Chondrocyte (in vitro differentiated cells): ENCODE measurements around the gene FBXO17. TPM values are rescaled to one million over a fixed set of nuclear protein-coding genes. Genes with fewer than 3 reads are reported as not detected.

Experiments used
- DNase-seq: peaks from one replicate; pipeline ENCODE4 v3.0.0; 2021; ENCODE audit warnings: mixed read lengths, low spot score
- H3K27ac Mint-ChIP-seq: one replicate; pipeline ENCODE4 v1.8.0; 2021; ENCODE audit warnings: mild to moderate bottlenecking, moderate library complexity, mixed read lengths; ENCODE audit not compliant: unreplicated experiment
- H3K27me3 Mint-ChIP-seq: 2 replicates; pipeline ENCODE4 v1.8.0; 2021; ENCODE audit warnings: low read depth, mixed read lengths
- H3K36me3 Mint-ChIP-seq: 2 replicates; pipeline ENCODE4 v1.8.0; 2021; ENCODE audit warnings: low read depth, mixed read lengths
- H3K4me1 Mint-ChIP-seq: 2 replicates; pipeline ENCODE4 v1.8.0; 2021; ENCODE audit warnings: low read depth, mild to moderate bottlenecking, mixed read lengths
- H3K4me3 Mint-ChIP-seq: one replicate; pipeline ENCODE4 v1.8.0; 2021; ENCODE audit warnings: mild to moderate bottlenecking, moderate library complexity, mixed read lengths; ENCODE audit not compliant: unreplicated experiment
- H3K9me3 Mint-ChIP-seq: 2 replicates; pipeline ENCODE4 v1.8.0; 2021; ENCODE audit warnings: low read depth, mixed read lengths
- total RNA-seq: library from RNA; stranded (reverse); gene quantifications from 3 replicates; pipeline ENCODE4 v1.2.1, GENCODE V29; 2021
- TF ChIP-seq, protein P1 (sequence below): fragments of 200-600 bp; sonication (generic); IDR thresholded peaks from 2 replicates; pipeline ENCODE4 v1.5.0; 2021; ENCODE audit warnings: antibody characterized with exemption, mild to moderate bottlenecking, moderate library complexity

FBXO17 gene
- total RNA-seq, 1 donor from 2014 or later, result 40.2 TPM

DNA sequence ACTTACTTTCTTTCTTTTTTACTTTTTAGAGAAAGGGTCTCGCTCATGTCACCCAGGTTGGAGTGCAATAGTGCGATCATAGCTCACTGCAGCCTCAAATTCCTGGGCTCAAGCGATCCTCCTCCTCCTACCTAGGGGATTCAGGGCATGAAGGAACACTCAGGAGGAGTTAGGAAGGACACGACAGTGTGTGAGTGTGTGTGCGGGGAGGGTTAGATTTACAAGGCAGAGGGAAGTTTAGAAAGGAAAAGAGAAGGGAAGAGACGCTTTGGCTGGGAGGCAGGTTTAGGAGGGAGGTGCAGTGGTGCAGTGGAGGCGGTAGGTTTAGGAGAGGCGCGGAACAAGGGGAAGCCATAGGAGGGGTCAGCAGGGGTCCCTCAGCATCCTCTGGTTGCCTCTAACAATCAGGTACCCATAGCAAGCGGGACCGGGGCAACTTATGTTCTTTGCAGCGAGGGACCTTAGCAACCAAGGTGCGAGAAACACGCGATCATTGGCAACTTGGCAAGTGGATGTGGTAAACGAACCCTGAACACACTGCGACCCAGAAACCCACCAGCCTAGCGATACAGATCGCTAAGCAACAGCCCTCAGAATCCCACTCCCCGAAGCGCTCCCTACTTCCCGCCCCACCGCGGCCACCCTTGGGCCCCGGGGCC, 76.6 kb downstream of the FBXO17 start:
- TF ChIP-seq, protein P1, sequence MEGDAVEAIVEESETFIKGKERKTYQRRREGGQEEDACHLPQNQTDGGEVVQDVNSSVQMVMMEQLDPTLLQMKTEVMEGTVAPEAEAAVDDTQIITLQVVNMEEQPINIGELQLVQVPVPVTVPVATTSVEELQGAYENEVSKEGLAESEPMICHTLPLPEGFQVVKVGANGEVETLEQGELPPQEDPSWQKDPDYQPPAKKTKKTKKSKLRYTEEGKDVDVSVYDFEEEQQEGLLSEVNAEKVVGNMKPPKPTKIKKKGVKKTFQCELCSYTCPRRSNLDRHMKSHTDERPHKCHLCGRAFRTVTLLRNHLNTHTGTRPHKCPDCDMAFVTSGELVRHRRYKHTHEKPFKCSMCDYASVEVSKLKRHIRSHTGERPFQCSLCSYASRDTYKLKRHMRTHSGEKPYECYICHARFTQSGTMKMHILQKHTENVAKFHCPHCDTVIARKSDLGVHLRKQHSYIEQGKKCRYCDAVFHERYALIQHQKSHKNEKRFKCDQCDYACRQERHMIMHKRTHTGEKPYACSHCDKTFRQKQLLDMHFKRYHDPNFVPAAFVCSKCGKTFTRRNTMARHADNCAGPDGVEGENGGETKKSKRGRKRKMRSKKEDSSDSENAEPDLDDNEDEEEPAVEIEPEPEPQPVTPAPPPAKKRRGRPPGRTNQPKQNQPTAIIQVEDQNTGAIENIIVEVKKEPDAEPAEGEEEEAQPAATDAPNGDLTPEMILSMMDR, result no peak
- Mint-ChIP-seq H3K9me3 (no peaks in the 10 kb centered on the region), H3K36me3 (no peaks in the 10 kb centered on the region), H3K4me1 (peaks cover 26% of the 10 kb centered on the region), H3K27ac (peak overlapping the region; percentile 98), H3K27me3 (no peaks in the 10 kb centered on the region), H3K4me3 (peak overlapping the region; percentile 96)
- no peak for DNase-seq

DNA sequence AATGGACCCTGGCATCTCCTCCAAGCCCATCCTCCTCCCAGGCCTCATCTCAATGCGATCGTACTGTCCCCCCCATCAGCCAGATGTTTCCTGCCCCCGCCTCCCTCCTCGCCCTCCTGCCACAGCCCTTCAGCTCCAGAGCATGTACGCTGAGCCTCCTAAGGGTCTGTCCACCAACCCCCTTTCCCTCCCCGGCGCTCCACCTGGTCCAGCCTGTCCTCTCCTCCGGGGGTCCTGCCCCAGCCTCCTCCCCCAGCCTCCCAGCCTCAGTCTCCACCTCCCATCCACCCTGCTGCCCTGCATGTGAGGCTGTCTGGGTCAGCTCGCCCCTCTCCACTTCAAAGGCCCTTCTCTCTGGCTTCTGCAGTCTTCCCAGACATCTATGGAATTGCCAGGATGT, 80.6 kb downstream of the FBXO17 start:
- TF ChIP-seq, protein P1, result no peak
- H3K9me3 Mint-ChIP-seq, result no peaks in the 10 kb centered on the region
- no peak overlapping the region for H3K4me3 Mint-ChIP-seq
- no peaks in the 10 kb centered on the region for H3K27me3 Mint-ChIP-seq
- peak; percentile 92 for DNase-seq
- H3K4me1 Mint-ChIP-seq, result peaks cover 17% of the 10 kb centered on the region
- H3K27ac Mint-ChIP-seq, result no peak overlapping the region
- peaks cover 3% of the 10 kb centered on the region for H3K36me3 Mint-ChIP-seq

DNA sequence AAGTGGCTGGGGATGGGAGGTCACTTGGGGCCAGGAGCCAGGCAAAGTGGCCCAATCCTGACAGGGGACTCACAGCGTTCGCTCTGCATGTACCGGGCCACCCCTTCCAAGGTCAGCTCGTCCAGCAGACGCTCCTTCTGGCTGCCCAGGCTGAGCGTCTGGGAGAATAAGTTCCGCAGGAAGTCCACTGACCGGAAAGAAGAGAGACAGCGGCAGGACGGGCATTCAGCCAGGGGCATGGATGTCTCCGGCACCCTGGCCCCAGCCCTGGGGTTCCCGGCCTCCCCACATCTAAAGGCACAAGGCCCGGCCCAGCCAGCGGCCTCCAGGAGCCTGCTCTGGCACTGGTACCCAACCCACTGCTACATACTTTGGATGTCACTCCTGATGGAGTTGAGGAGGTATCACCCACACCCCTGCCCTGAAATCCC, 82.2 kb downstream of the FBXO17 start:
- Mint-ChIP-seq H3K27me3 (no peaks in the 10 kb centered on the region), H3K4me3 (no peak overlapping the region), H3K36me3 (peaks cover 9% of the 10 kb centered on the region), H3K4me1 (peaks cover 10% of the 10 kb centered on the region), H3K9me3 (no peaks in the 10 kb centered on the region), H3K27ac (no peak overlapping the region)
- TF ChIP-seq, protein P1, result no peak
- no peak for DNase-seq

DNA sequence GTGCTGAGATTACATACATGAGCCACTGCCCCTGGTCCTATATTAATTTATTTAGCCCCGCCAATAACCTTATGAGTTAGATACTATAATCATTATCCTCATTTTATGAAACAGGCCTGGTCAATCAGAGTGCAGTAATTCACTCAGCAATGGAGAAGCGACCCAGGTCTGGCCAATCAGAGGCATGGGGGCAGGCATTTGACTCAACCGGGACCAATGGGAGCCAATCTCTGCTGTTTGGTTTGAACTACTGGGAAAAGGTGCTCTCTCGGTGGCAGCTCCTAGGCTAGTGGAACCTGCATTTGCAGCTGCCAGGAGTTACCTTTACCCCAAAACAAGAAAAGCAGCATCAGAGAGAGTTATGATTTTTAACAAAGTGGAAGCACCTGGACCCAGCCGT, 82.7 kb downstream of the FBXO17 start:
- H3K27ac Mint-ChIP-seq, result no peak overlapping the region
- TF ChIP-seq, protein P1, result no peak
- no peaks in the 10 kb centered on the region for H3K27me3 Mint-ChIP-seq
- H3K4me1 Mint-ChIP-seq, result peaks cover 5% of the 10 kb centered on the region
- no peak overlapping the region for H3K4me3 Mint-ChIP-seq
- H3K36me3 Mint-ChIP-seq, result peaks cover 9% of the 10 kb centered on the region
- DNase-seq, result no peak
- H3K9me3 Mint-ChIP-seq, result no peaks in the 10 kb centered on the region

DNA sequence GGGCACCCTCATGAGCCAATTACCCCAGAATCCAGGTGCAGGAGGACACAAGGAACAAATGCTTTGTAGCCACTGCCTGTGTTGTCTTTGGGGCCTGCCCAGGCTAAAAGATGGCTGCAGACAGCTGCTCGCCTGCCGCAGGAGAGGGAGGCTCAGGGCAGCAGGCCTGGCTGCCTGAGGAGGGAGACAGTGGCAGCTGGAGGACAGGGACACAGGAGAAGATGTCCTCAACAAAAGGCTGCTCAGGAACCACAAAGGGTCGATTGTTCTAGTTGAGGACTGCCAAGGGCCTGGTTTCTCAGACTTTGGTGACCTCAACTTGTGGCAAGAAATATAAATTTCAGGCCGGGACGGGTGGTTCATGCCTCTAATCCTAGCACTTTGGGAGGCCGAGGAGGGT, 83.8 kb downstream of the FBXO17 start:
- Mint-ChIP-seq H3K27me3 (no peaks in the 10 kb centered on the region), H3K27ac (no peak overlapping the region), H3K4me1 (no peaks in the 10 kb centered on the region), H3K36me3 (peaks cover 9% of the 10 kb centered on the region), H3K4me3 (no peak overlapping the region), H3K9me3 (no peaks in the 10 kb centered on the region)
- TF ChIP-seq, protein P1, result no peak
- no peak for DNase-seq

Other genes starting within 250 kb of the FBXO17 start
- gene CAPN12, start 231.3 kb downstream of the FBXO17 start, total RNA-seq, result 0.40 to 0.44 TPM (median 0.44 TPM) in 3 replicates
- not detected in 3 replicates for gene LGALS7, start 202.2 kb downstream of the FBXO17 start, total RNA-seq
- not detected in 3 replicates for gene LGALS7B, start 186.5 kb downstream of the FBXO17 start, total RNA-seq
- 0.75 TPM in 1 of 3 replicates, not detected in the others for gene LGALS4, start 162.8 kb downstream of the FBXO17 start, total RNA-seq
- gene ECH1, start 143.9 kb downstream of the FBXO17 start, total RNA-seq, result 94.9 to 112 TPM (median 94.9 TPM) in 3 replicates
- 214 to 255 TPM (median 222 TPM) in 3 replicates for gene HNRNPL, start 125.8 kb downstream of the FBXO17 start, total RNA-seq
- gene RINL, start 97.5 kb downstream of the FBXO17 start, total RNA-seq, result 0.65 to 0.92 TPM (median 0.92 TPM) in 3 replicates
- 54.0 to 57.1 TPM (median 54.2 TPM) in 3 replicates for gene SIRT2, start 76.1 kb downstream of the FBXO17 start, total RNA-seq
- gene NFKBIB, start 75.8 kb downstream of the FBXO17 start, total RNA-seq, result 15.3 to 17.3 TPM (median 15.8 TPM) in 3 replicates
- 0.69 TPM in 1 of 3 replicates, not detected in the others for gene CCER2, start 63.6 kb downstream of the FBXO17 start, total RNA-seq
- gene SARS2, start 45.0 kb downstream of the FBXO17 start, total RNA-seq, result 14.4 to 25.8 TPM (median 15.6 TPM) in 3 replicates
- gene MRPS12, start 44.8 kb downstream of the FBXO17 start, total RNA-seq, result 23.1 to 34.0 TPM (median 27.7 TPM) in 3 replicates
- 4.6 to 7.4 TPM (median 6.7 TPM) in 3 replicates for gene FBXO27, start 56.8 kb upstream of the FBXO17 start, total RNA-seq
- gene ACP7, start 108.6 kb upstream of the FBXO17 start, total RNA-seq, result not detected in 3 replicates
- 12.3 to 16.7 TPM (median 14.4 TPM) in 3 replicates for gene PAK4, start 150.0 kb upstream of the FBXO17 start, total RNA-seq
- not detected in 3 replicates for gene NCCRP1, start 221.2 kb upstream of the FBXO17 start, total RNA-seq
- not detected in 3 replicates for gene SYCN, start 228.5 kb upstream of the FBXO17 start, total RNA-seq